Common myeloid progenitor, CD34-positive (primary cell): ENCODE measurements around the gene ADAMTS17.

Experiments used
- CTCF ChIA-PET: fragments of 350-600 bp; sonication (Branson Sonifier 250); formaldehyde crosslinking; loops from one replicate; lab custom pipeline; 2021; ENCODE audit warnings: antibody characterized with exemption; lab: Charles Lee
- POLR2A ChIA-PET: fragments of 350-600 bp; sonication (Branson Sonifier 250); formaldehyde crosslinking; loops from one replicate; lab custom pipeline; 2021; ENCODE audit warnings: antibody characterized with exemption; lab: Charles Lee
- DNase-seq, 3 donors: peaks; one replicate each; pipeline versions ENCODE4 v3.0.0 to v3.0.0-alpha.2; 2013
- H3K27ac ChIP-seq, 2 experiments: 1 replicate in 1 of 2; 2 replicates in 1 of 2; pipeline ENCODE4 v1.7.0; 2013; ENCODE audit warnings: inconsistent platforms in 2 of 2, low read length in 2 of 2, mild to moderate bottlenecking in 2 of 2, low read depth in 1 of 2, moderate library complexity in 1 of 2; ENCODE audit not compliant: severe bottlenecking in 2 of 2, insufficient read depth in 1 of 2, poor library complexity in 1 of 2
- H3K27me3 ChIP-seq, 5 experiments: replicated peaks in 2 of 5; 1 replicate in 3 of 5; 2 replicates in 2 of 5; pipeline versions ENCODE4 v1.6.1 to v1.7.0; 2013; ENCODE audit warnings: low read length in 4 of 5, mild to moderate bottlenecking in 2 of 5, moderate library complexity in 2 of 5, inconsistent platforms in 1 of 5; ENCODE audit not compliant: insufficient read depth in 5 of 5, control insufficient read depth in 4 of 5
- H3K36me3 ChIP-seq, 4 experiments: 1 replicate in 2 of 4; 2 replicates in 2 of 4; pipeline versions ENCODE4 v1.6.1 to v1.7.0; 2013; ENCODE audit warnings: low read length in 3 of 4, control low read depth in 1 of 4, mild to moderate bottlenecking in 1 of 4; ENCODE audit not compliant: control insufficient read depth in 4 of 4, insufficient read depth in 4 of 4
- H3K4me1 ChIP-seq, 4 experiments: 1 replicate in 3 of 4; 2 replicates in 1 of 4; pipeline versions ENCODE4 v1.6.1 to v1.7.1; 2013; ENCODE audit warnings: low read length in 3 of 4, mild to moderate bottlenecking in 3 of 4, control low read depth in 1 of 4, inconsistent platforms in 1 of 4, moderate library complexity in 1 of 4; ENCODE audit not compliant: control insufficient read depth in 4 of 4, insufficient read depth in 4 of 4; ENCODE audit errors: control extremely low read depth in 1 of 4
- H3K4me3 ChIP-seq, 7 experiments: 1 replicate in 4 of 7; 2 replicates in 3 of 7; pipeline versions ENCODE4 v1.5.1 to v1.7.0; 2013; ENCODE audit warnings: mild to moderate bottlenecking in 7 of 7, low read length in 6 of 7, moderate library complexity in 6 of 7, inconsistent platforms in 2 of 7, low read depth in 2 of 7, control low read depth in 1 of 7; ENCODE audit not compliant: insufficient read depth in 4 of 7, control insufficient read depth in 1 of 7; ENCODE audit errors: extremely low read depth in 1 of 7
- H3K9me3 ChIP-seq, 5 experiments: 1 replicate in 4 of 5; 2 replicates in 1 of 5; pipeline versions ENCODE4 v1.6.1 to v1.7.1; 2013; ENCODE audit warnings: low read length in 4 of 5, mild to moderate bottlenecking in 2 of 5, inconsistent platforms in 1 of 5, low read depth in 1 of 5, moderate library complexity in 1 of 5; ENCODE audit not compliant: control insufficient read depth in 4 of 5, insufficient read depth in 2 of 5; ENCODE audit errors: control extremely low read depth in 1 of 5
- WGBS: methylation state at CpG from one replicate; pipeline ENCODE4 v1.1.5; 2013; ENCODE audit not compliant: insufficient coverage; 5-methylcytosine and 5-hydroxymethylcytosine counted together

Gene ADAMTS17

GRCh38 chr15:100017140-100017539, 324.6 kb downstream of the ADAMTS17 start:
- no peaks in the 10 kb centered on the region for H3K36me3 ChIP-seq
- ChIA-PET CTCF (no interaction called here), POLR2A (no interaction called here)
- H3K4me1 ChIP-seq, result no peaks in the 10 kb centered on the region
- DNase-seq, result no peak
- no peaks in the 10 kb centered on the region for H3K27me3 ChIP-seq
- H3K4me3 ChIP-seq, result no peak overlapping the region
- H3K9me3 ChIP-seq, result peaks cover 0 to 3% (median 0%) of the 10 kb centered on the region in 5 experiments
- H3K27ac ChIP-seq, result no peak overlapping the region
- 97% methylated on average over 7 of the region's 7 CpGs for WGBS

GRCh38 chr15:100016632-100017031, 325.1 kb downstream of the ADAMTS17 start:
- CTCF ChIA-PET, result no interaction called here
- no peaks in the 10 kb centered on the region for H3K4me1 ChIP-seq
- H3K27me3 ChIP-seq, result no peaks in the 10 kb centered on the region
- no peak overlapping the region for H3K27ac ChIP-seq
- POLR2A ChIA-PET, result no interaction called here
- peaks cover 0 to 3% (median 0%) of the 10 kb centered on the region in 5 experiments for H3K9me3 ChIP-seq
- H3K36me3 ChIP-seq, result no peaks in the 10 kb centered on the region
- no peak for DNase-seq
- 100% methylated on average over 3 of the region's 3 CpGs for WGBS
- no peak overlapping the region for H3K4me3 ChIP-seq

GRCh38 chr15:100011235-100011634, 330.5 kb downstream of the ADAMTS17 start:
- POLR2A ChIA-PET, result no interaction called here
- Histone ChIP-seq H3K27ac (no peak overlapping the region), H3K36me3 (no peaks in the 10 kb centered on the region), H3K9me3 (peaks cover 0 to 3% (median 0%) of the 10 kb centered on the region in 5 experiments), H3K4me1 (no peaks in the 10 kb centered on the region), H3K4me3 (no peak overlapping the region), H3K27me3 (no peaks in the 10 kb centered on the region)
- CTCF ChIA-PET, result no interaction called here
- DNase-seq, result no peak
- WGBS, result 67% methylated on average over 1 of the region's 1 CpG

- H3K4me3 ChIP-seq, result no peak overlapping the region
- H3K27ac ChIP-seq, result no peak overlapping the region
- POLR2A ChIA-PET, result no interaction called here
- no peak for DNase-seq
- CTCF ChIA-PET, result no interaction called here
- H3K9me3 ChIP-seq, result peaks cover 0 to 3% (median 0%) of the 10 kb centered on the region in 5 experiments
- 91% methylated on average over 5 of the region's 7 CpGs for WGBS
- no peaks in the 10 kb centered on the region for H3K27me3 ChIP-seq
- H3K4me1 ChIP-seq, result no peaks in the 10 kb centered on the region
- H3K36me3 ChIP-seq, result no peaks in the 10 kb centered on the region
These were observed 332.4 kb downstream of the ADAMTS17 start for GRCh38 chr15:100009372-100009771.

GRCh38 chr15:100008258-100008657, 333.5 kb downstream of the ADAMTS17 start:
- DNase-seq, result no peak
- H3K9me3 ChIP-seq, result peaks cover 0 to 3% (median 0%) of the 10 kb centered on the region in 5 experiments
- POLR2A ChIA-PET, result no interaction called here
- no peaks in the 10 kb centered on the region for H3K36me3 ChIP-seq
- no peaks in the 10 kb centered on the region for H3K4me1 ChIP-seq
- no peak overlapping the region for H3K27ac ChIP-seq
- H3K4me3 ChIP-seq, result no peak overlapping the region
- 98% methylated on average over 6 of the region's 6 CpGs for WGBS
- CTCF ChIA-PET, result no interaction called here
- peaks cover 0 to 2% (median 0%) of the 10 kb centered on the region in 5 experiments for H3K27me3 ChIP-seq

- Histone ChIP-seq H3K36me3 (no peaks in the 10 kb centered on the region), H3K4me3 (no peak overlapping the region), H3K27ac (no peak overlapping the region), H3K27me3 (peaks cover 0 to 7% (median 0%) of the 10 kb centered on the region in 5 experiments), H3K9me3 (peaks cover 0 to 3% (median 0%) of the 10 kb centered on the region in 5 experiments), H3K4me1 (no peaks in the 10 kb centered on the region)
- POLR2A ChIA-PET, result no interaction called here
- 92% methylated on average over 10 of the region's 10 CpGs for WGBS
- DNase-seq, result no peak
- CTCF ChIA-PET, result no interaction called here
These were observed 334.2 kb downstream of the ADAMTS17 start for GRCh38 chr15:100007609-100008008.

- Histone ChIP-seq H3K27ac (no peak overlapping the region), H3K9me3 (no peaks in the 10 kb centered on the region), H3K4me1 (no peaks in the 10 kb centered on the region), H3K36me3 (no peaks in the 10 kb centered on the region), H3K27me3 (peaks cover 0 to 7% (median 0%) of the 10 kb centered on the region in 5 experiments), H3K4me3 (no peak overlapping the region)
- ChIA-PET POLR2A (no interaction called here), CTCF (no interaction called here)
- 100% methylated on average over 4 of the region's 5 CpGs for WGBS
- no peak for DNase-seq
These were observed 336.1 kb downstream of the ADAMTS17 start for GRCh38 chr15:100005715-100006114.
